Body of pancreas (tissue), 4 donors: ENCODE data around the gene ASB5. TPM values are rescaled to one million over a fixed set of nuclear protein-coding genes. Genes with fewer than 3 reads are reported as not detected.

Experiments used
- ATAC-seq: fragments of 150-250 bp; one replicate; pipeline ENCODE4 v1.9.1; 2016
- DNase-seq, 4 donors: peaks; one replicate each; pipeline ENCODE4 v3.0.0-alpha.2; 2019
- H3K27ac ChIP-seq, 4 donors: fragments of 200-600 bp; sonication (generic); 1 replicate in 3 of 4; 2 replicates in 1 of 4; pipeline versions ENCODE4 v1.5.1 to v1.6.1; 2016 to 2019; ENCODE audit warnings: mild to moderate bottlenecking in 1 of 4, mixed read lengths in 1 of 4, moderate library complexity in 1 of 4
- H3K27me3 ChIP-seq, 2 donors: fragments of 200-600 bp; sonication (generic); one replicate each; pipeline ENCODE4 v1.6.0; 2016; ENCODE audit warnings: mild to moderate bottlenecking in 1 of 2
- H3K36me3 ChIP-seq, 2 donors: fragments of 200-600 bp; sonication (generic); replicated peaks in 1 of 2; 2 replicates each; pipeline ENCODE4 v1.5.1; 2016; ENCODE audit warnings: low read depth in 2 of 2; ENCODE audit not compliant: insufficient read depth in 1 of 2
- H3K4me1 ChIP-seq: fragments of 200-600 bp; sonication (generic); one replicate; pipeline ENCODE4 v1.6.0; 2016
- H3K4me3 ChIP-seq, 2 donors: fragments of 200-600 bp; sonication (generic); 1 replicate in 1 of 2; 2 replicates in 1 of 2; pipeline ENCODE4 v1.5.1; 2016 to 2019
- H3K9me3 ChIP-seq, 3 donors: fragments of 200-600 bp; sonication (generic); 1 replicate in 2 of 3; 2 replicates in 1 of 3; pipeline ENCODE4 v1.5.1; 2016
- CTCF ChIP-seq, 7 experiments: fragments of 450-650 bp in 4 of 7; fragments of 200-600 bp in 3 of 7; sonication (generic) in 3 of 7; IDR thresholded peaks; one replicate each; pipeline ENCODE4 v1.5.1; 2016 to 2019; ENCODE audit warnings: antibody characterized with exemption in 7 of 7
- POLR2A ChIP-seq, 3 donors: fragments of 450-650 bp; IDR thresholded peaks; one replicate each; pipeline ENCODE4 v1.6.1; 2016; ENCODE audit warnings: antibody characterized with exemption in 3 of 3, mild to moderate bottlenecking in 2 of 3
- WGBS, 2 donors: methylation state at CpG; one replicate each; pipeline ENCODE4 v1.1.5; 2017; 5-methylcytosine and 5-hydroxymethylcytosine counted together
- intact Hi-C: fragments of 100-400 bp; cut with DNase I; formaldehyde crosslinking; loops from one replicate; pipeline ENCODE4 v1.15.1; 2023
- total RNA-seq, 2 donors: library from RNA; depleted of rRNA; stranded (reverse); fragments of >200 nt; gene quantifications; one replicate each; pipeline ENCODE4 v1.1.0, GENCODE V29; 2016

Gene ASB5
- total RNA-seq, 2 donors from 2014 or later = not detected

GRCh38 chr4:176307666-176307930, 38.6 kb upstream of the ASB5 start:
- no peak for TF ChIP-seq POLR2A (IDR thresholded peaks at IDR 0.05)
- TF ChIP-seq CTCF (IDR thresholded peaks at IDR 0.05) = no peak
- WGBS, 2 donors = 70 to 79% methylated on average over 6 of the region's 6 CpGs
- no peak for DNase-seq
- Histone ChIP-seq H3K27ac (no peak overlapping the region), H3K4me1 (no peaks in the 10 kb centered on the region), H3K9me3 (no peaks in the 10 kb centered on the region), H3K36me3 (no peaks in the 10 kb centered on the region), H3K4me3 (no peak overlapping the region), H3K27me3 (no peaks in the 10 kb centered on the region)
- intact Hi-C loops = no loop called here
- ATAC-seq = no peak

- no peak for ATAC-seq
- Histone ChIP-seq H3K27ac (no peak overlapping the region), H3K9me3 (no peaks in the 10 kb centered on the region), H3K4me3 (no peak overlapping the region), H3K36me3 (no peaks in the 10 kb centered on the region), H3K27me3 (no peaks in the 10 kb centered on the region), H3K4me1 (no peaks in the 10 kb centered on the region)
- DNase-seq = no peak
- TF ChIP-seq CTCF (IDR thresholded peaks at IDR 0.05) (no peak), POLR2A (IDR thresholded peaks at IDR 0.05) (no peak)
- 75% methylated on average over 6 of the region's 6 CpGs for WGBS, 2 donors
- intact Hi-C loops = no loop called here
Observed at GRCh38 chr4:176306837-176307665, 38.0 kb upstream of the ASB5 start.

- no peaks in the 10 kb centered on the region for H3K27me3 ChIP-seq
- H3K27ac ChIP-seq = no peak overlapping the region
- no peaks in the 10 kb centered on the region for H3K36me3 ChIP-seq
- H3K4me1 ChIP-seq = no peaks in the 10 kb centered on the region
- H3K4me3 ChIP-seq = no peak overlapping the region
- intact Hi-C loops = no loop called here
- ATAC-seq = no peak
- no peak for TF ChIP-seq CTCF (IDR thresholded peaks at IDR 0.05)
- no peak for TF ChIP-seq POLR2A (IDR thresholded peaks at IDR 0.05)
- DNase-seq = no peak
- H3K9me3 ChIP-seq = no peaks in the 10 kb centered on the region
- WGBS, 2 donors = 8 to 19% methylated on average over 1 of the region's 1 CpG
Observed at GRCh38 chr4:176303938-176304337, 34.9 kb upstream of the ASB5 start.

GRCh38 chr4:176302283-176303275, 33.6 kb upstream of the ASB5 start:
- Histone ChIP-seq H3K27ac (no peak overlapping the region), H3K27me3 (no peaks in the 10 kb centered on the region), H3K4me1 (no peaks in the 10 kb centered on the region), H3K36me3 (no peaks in the 10 kb centered on the region), H3K4me3 (no peak overlapping the region), H3K9me3 (no peaks in the 10 kb centered on the region)
- DNase-seq (no peak), ATAC-seq (no peak)
- 51 to 58% methylated on average over 2 of the region's 2 CpGs for WGBS, 2 donors
- intact Hi-C loops = no loop called here
- TF ChIP-seq POLR2A (IDR thresholded peaks at IDR 0.05) (no peak), CTCF (IDR thresholded peaks at IDR 0.05) (no peak)
